GM19438 (cell line): ENCODE data around the gene OR4D2.

Source experiments
- ATAC-seq: cut with Tn5 transposase; IDR thresholded peaks from one replicate; pipeline ENCODE4 v1.9.1; 2021; ENCODE audit warnings: low read depth; ENCODE audit not compliant: unreplicated experiment

The OR4D2 gene

DNA sequence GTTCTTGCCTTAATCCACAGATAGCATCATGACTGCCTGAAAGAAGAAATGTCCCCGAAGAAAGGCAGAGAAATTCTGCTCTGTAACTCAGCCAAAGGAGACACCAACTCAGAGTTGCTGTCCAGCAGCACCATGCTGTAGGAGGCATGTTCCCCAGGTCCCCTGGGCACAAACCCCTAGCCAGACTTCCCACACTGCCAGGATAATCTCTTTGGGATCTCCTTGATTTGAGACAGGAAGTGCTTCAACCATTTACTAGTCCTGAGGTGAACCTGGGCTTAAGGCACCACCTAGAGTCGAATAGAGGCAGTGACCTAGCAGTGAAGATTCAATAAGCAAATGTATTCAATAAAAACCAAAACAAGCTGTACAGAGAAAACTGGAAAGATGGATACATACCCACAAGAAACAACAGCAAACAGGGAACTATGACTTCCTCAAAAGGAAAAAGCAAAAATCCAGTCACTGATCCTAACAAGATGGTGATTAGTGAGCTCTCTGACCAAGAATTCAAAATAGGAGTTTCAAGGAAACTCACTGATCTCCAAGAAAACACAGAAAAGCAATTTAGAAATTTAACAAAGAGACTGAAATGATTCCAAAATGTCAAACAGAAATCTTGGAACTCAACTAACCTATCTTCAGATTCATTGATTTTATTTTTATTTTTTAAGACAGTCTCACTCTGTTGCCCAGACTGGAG lies 5.7 kb downstream of the OR4D2 start:
- ATAC-seq: no peak

- no peak for ATAC-seq
Measured at GRCh38 chr17:58174871-58175270, 8.1 kb downstream of the OR4D2 start.

DNA sequence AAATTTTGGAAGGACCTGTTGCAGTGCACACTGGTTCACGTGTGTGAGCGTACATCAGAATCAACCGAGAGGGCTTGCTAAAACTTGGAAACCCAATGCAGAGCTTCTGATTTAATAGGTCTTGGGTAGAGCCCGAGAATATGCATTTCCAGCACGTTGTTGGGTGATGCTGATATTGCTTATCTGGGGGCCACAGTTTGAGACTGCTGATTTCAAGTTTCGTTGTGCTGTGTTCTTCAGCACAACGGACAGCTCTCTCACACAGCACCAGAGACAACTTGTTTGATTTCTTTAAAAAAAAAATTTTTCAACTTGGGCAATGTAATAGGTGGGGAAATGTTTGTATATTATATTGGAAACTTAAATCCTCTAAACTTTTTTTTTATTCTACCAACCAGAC lies 9.4 kb downstream of the OR4D2 start:
- ATAC-seq: no peak

GRCh38 chr17:58181796-58182195 lies 15.0 kb downstream of the OR4D2 start:
- ATAC-seq: no peak

- no peak for ATAC-seq
Measured at GRCh38 chr17:58183514-58183913, 16.7 kb downstream of the OR4D2 start.

DNA sequence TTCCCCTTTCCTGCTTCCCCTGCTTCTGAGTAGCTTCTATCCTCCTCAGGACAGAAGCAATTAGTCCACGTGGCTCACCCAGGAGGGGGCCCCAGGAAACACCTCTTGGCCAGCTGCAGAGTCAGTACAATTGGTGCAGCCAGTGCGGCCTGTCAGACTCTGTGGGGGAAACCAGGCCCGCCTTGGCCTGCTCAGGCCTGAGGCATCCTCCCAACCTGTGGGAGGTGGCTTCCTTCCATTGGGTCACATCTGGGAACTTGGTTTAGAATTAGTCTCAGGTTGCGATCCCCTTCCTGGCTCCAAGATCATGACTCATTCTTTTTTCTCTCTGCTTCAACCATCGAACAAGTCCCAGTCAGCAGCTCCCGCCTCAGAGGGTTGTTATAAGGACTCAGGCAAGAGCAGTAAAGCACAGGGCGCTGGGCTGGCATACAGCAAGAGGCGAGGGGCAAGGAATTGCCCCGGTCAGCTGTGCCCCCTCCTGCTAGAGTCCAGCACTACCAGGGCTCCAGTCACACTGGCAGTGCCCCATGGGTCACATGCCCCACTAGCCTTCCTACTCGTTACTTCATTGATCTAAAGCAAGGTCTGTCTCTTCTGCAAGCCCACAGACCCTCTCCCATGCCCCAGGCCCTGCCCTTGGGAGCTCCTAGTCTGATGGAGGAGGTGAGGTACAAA lies 17.7 kb downstream of the OR4D2 start:
- no peak for ATAC-seq

- ATAC-seq: no peak
Measured at GRCh38 chr17:58184986-58185761, 18.4 kb downstream of the OR4D2 start.

- no peak for ATAC-seq
Measured at GRCh38 chr17:58186591-58186990, 19.8 kb downstream of the OR4D2 start.

- ATAC-seq: no peak
Measured at GRCh38 chr17:58187063-58187462, 20.3 kb downstream of the OR4D2 start.

DNA sequence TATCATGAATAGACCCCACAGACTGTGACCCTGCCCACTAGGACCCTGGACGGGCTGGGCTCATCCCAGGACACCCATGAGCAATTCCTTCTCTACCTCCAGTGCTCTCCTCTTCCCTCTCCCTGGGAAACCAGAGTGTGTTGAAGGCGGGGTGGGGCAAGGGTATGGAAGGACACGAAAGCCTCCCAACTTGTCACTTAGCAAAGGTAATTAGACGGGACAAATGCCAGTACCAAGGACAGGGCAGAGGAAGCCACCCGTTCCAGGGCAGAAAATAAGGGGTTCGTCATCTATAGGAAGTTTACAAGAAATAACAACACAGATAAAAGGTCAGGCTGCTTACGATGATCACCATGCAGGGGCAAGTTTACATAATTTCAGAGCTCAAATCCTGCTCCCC lies 20.9 kb downstream of the OR4D2 start:
- ATAC-seq: no peak

- ATAC-seq: no peak
Measured at GRCh38 chr17:58189436-58190146, 22.8 kb downstream of the OR4D2 start.

- no peak for ATAC-seq
Measured at GRCh38 chr17:58191241-58191896, 24.6 kb downstream of the OR4D2 start.

- ATAC-seq: no peak
Measured at GRCh38 chr17:58192612-58193011, 25.8 kb downstream of the OR4D2 start, which contains the start of gene EPX. EPX (plus strand) TSS chr17:58192726; CDS start chr17:58192847, 121 bp downstream.

GRCh38 chr17:58193641-58194255 lies 27.0 kb downstream of the OR4D2 start:
- no peak for ATAC-seq

DNA sequence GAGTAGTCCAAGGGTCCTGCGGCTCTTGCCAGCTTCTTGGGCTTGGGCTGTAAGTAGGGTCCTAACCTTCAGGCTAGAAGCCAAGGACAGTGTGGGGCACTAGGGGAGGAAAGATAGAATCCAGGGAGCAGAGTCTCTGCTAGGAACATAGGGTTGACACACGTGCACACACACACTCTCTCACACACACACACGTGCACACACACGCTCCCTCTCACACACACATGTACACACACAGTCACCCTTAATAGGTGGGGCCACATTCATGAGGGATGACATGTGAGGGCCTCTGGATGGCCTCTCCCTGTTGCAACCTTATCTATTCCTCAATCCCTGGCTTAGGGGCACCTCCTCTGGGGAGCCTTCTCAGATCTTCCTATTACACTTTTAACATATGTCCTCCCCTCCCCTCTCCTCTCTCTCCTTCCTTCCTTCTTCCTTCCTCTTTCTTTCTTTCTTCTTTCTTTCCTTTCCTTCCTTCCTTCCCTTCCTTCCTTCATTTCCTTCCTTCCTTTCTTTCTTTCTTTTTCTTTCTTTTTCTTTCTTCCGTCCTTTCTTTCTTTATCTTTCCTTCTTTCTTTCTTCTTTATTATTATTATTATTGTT lies 28.8 kb downstream of the OR4D2 start:
- ATAC-seq: no peak

- ATAC-seq: no peak
Measured at GRCh38 chr17:58196610-58197009, 29.8 kb downstream of the OR4D2 start.

- no peak for ATAC-seq
Measured at GRCh38 chr17:58200024-58200633, 33.3 kb downstream of the OR4D2 start.

- ATAC-seq: no peak
Measured at GRCh38 chr17:58202859-58203258, 36.1 kb downstream of the OR4D2 start.

GRCh38 chr17:58204796-58205195 lies 38.0 kb downstream of the OR4D2 start:
- ATAC-seq: no peak
